Lung (tissue), 12 donors: Measurements from ENCODE around the gene FBN2. TPM values are rescaled to one million over a fixed set of nuclear protein-coding genes. Genes with fewer than 3 reads are reported as not detected.

Experiments
- ATAC-seq: fragments of 200-7000 bp; cut with Tn5 transposase; one replicate; pipeline ENCODE4 v1.9.1; 2020; ENCODE audit warnings: moderate number of reproducible peaks; ENCODE audit not compliant: insufficient read depth, low FRiP score
- DNase-seq, 3 donors: peaks; one replicate each; pipeline ENCODE4 v3.0.0-alpha.2; 2013 to 2017
- H3K27ac ChIP-seq, 2 donors: one replicate each; pipeline ENCODE4 v1.5.1; 2013; ENCODE audit warnings: mild to moderate bottlenecking in 2 of 2, moderate library complexity in 2 of 2, control low read depth in 1 of 2, inconsistent platforms in 1 of 2, low read depth in 1 of 2, low read length in 1 of 2
- H3K27me3 ChIP-seq, 3 donors: one replicate each; pipeline ENCODE4 v1.5.1; 2013; ENCODE audit warnings: low read length in 2 of 3; ENCODE audit not compliant: control insufficient read depth in 3 of 3, insufficient read depth in 3 of 3
- H3K36me3 ChIP-seq, 4 donors: one replicate each; pipeline ENCODE4 v1.5.1; 2013; ENCODE audit warnings: low read length in 4 of 4, mild to moderate bottlenecking in 1 of 4, moderate library complexity in 1 of 4; ENCODE audit not compliant: control insufficient read depth in 4 of 4, insufficient read depth in 4 of 4
- H3K4me1 ChIP-seq, 5 donors: one replicate each; pipeline ENCODE4 v1.5.1; 2013; ENCODE audit warnings: low read length in 5 of 5, mild to moderate bottlenecking in 2 of 5, moderate library complexity in 1 of 5; ENCODE audit not compliant: control insufficient read depth in 5 of 5, insufficient read depth in 5 of 5
- H3K4me3 ChIP-seq: one replicate; pipeline ENCODE4 v1.5.1; 2013; ENCODE audit warnings: mild to moderate bottlenecking, control low read depth, moderate library complexity
- H3K9ac ChIP-seq, 2 donors: one replicate each; pipeline ENCODE4 v1.5.1; 2013; ENCODE audit warnings: low read length in 2 of 2, control low read depth in 1 of 2; ENCODE audit not compliant: insufficient read depth in 1 of 2
- H3K9me3 ChIP-seq, 4 donors: one replicate each; pipeline ENCODE4 v1.5.1; 2013; ENCODE audit warnings: low read length in 3 of 4, mild to moderate bottlenecking in 1 of 4, moderate library complexity in 1 of 4; ENCODE audit not compliant: control insufficient read depth in 4 of 4, insufficient read depth in 3 of 4
- CTCF ChIP-seq: IDR thresholded peaks from 2 replicates; pipeline ENCODE4 v1.5.1; 2012; ENCODE audit warnings: mild to moderate bottlenecking; ENCODE audit errors: control extremely low read depth, extremely low read depth
- WGBS, 2 donors: extraction: QIAGEN DNeasy Blood & Tissue Kit; methylation state at CpG; one replicate each; pipeline ENCODE4 v1.1.7; 2013; 5-methylcytosine and 5-hydroxymethylcytosine counted together
- polyA plus RNA-seq, 2 donors: library from polyadenylated mRNA; stranded (reverse); fragments of 200-250 nt; gene quantifications; one replicate each; pipeline ENCODE4 v1.2.1, GENCODE V29; 2013
- total RNA-seq, 2 donors: library from RNA; depleted of rRNA in 1 of 2; stranded (reverse); fragments of >200 nt in 1 of 2; gene quantifications; one replicate each; pipeline ENCODE4 v1.2.1, GENCODE V29; 2014 to 2021
- donor health status: control.
- donor health status: control.
- donor health status: Bipolar disorder and iron deficiency.
- donor health status: healthy.
- donor health status: DM: yes; HTN: yes; CAD: no.

Gene FBN2
- total and polyA plus RNA-seq, 4 donors: 0.06 to 13.1 (median 1.1) TPM

GRCh38 chr5:128263357-128263756 lies 274.7 kb downstream of the FBN2 start:
- Histone ChIP-seq H3K4me1 (peaks cover 0 to 12% (median 4%) of the 10 kb centered on the region in 5 donors), H3K4me3 (no peak overlapping the region), H3K36me3 (peaks cover 0 to 21% (median 8%) of the 10 kb centered on the region in 4 donors), H3K9me3 (no peaks in the 10 kb centered on the region), H3K27ac (no peak overlapping the region), H3K27me3 (no peaks in the 10 kb centered on the region), H3K9ac (no peak overlapping the region)
- DNase-seq (peak in 1 of 3 donors; percentile 22), ATAC-seq (no peak)
- no peak for TF ChIP-seq CTCF
- 74 to 84% methylated on average over 12 of the region's 12 CpGs for WGBS, 2 donors

- Histone ChIP-seq H3K27me3 (no peaks in the 10 kb centered on the region), H3K4me3 (no peak overlapping the region), H3K9ac (no peak overlapping the region), H3K27ac (no peak overlapping the region), H3K4me1 (peaks cover 0 to 12% (median 4%) of the 10 kb centered on the region in 5 donors), H3K9me3 (no peaks in the 10 kb centered on the region), H3K36me3 (peaks cover 0 to 21% (median 9%) of the 10 kb centered on the region in 4 donors)
- 86 to 94% methylated on average over 6 of the region's 6 CpGs for WGBS, 2 donors
- DNase-seq (no peak), ATAC-seq (no peak)
- no peak for TF ChIP-seq CTCF
Measured at GRCh38 chr5:128262911-128263310, 275.1 kb downstream of the FBN2 start.

GRCh38 chr5:128259607-128260021 lies 278.4 kb downstream of the FBN2 start:
- ATAC-seq: no peak
- Histone ChIP-seq H3K36me3 (peaks cover 0 to 21% (median 9%) of the 10 kb centered on the region in 4 donors), H3K4me1 (peaks cover 0 to 21% (median 0%) of the 10 kb centered on the region in 5 donors), H3K9me3 (peaks cover 0 to 2% (median 0%) of the 10 kb centered on the region in 4 donors), H3K4me3 (no peak overlapping the region), H3K27me3 (no peaks in the 10 kb centered on the region), H3K9ac (no peak overlapping the region), H3K27ac (no peak overlapping the region)
- 87 to 93% methylated on average over 11 of the region's 11 CpGs for WGBS, 2 donors
- DNase-seq: no peak
- TF ChIP-seq CTCF: no peak

- no peak for ATAC-seq
- TF ChIP-seq CTCF: no peak
- no peak overlapping the region for H3K9ac ChIP-seq
- no peak for DNase-seq
- H3K27me3 ChIP-seq: no peaks in the 10 kb centered on the region
- peaks cover 0 to 11% (median 0%) of the 10 kb centered on the region in 5 donors for H3K4me1 ChIP-seq
- peaks cover 0 to 21% (median 9%) of the 10 kb centered on the region in 4 donors for H3K36me3 ChIP-seq
- no peak overlapping the region for H3K4me3 ChIP-seq
- 94 to 96% methylated on average over 6 of the region's 6 CpGs for WGBS, 2 donors
- H3K9me3 ChIP-seq: peaks cover 0 to 3% (median 0%) of the 10 kb centered on the region in 4 donors
- H3K27ac ChIP-seq: no peak overlapping the region
Measured at GRCh38 chr5:128258372-128258771, 279.7 kb downstream of the FBN2 start.
